IMR-90 (cell line): ENCODE measurements around the gene FAM131B.

ENCODE experiments used
- BHLHE40 ChIP-seq: fragments of 150-350 bp; IDR thresholded peaks from 2 replicates; pipeline ENCODE4 v1.6.1; 2016; ENCODE audit warnings: mild to moderate bottlenecking, low read depth, low read length
- CEBPB ChIP-seq: IDR thresholded peaks from 2 replicates; pipeline ENCODE4 v1.6.1; 2012; ENCODE audit warnings: low read depth, low read length, improper control_type of control experiment
- CTCF ChIP-seq: conservative IDR thresholded peaks from 2 replicates; pipeline ENCODE4 v1.5.1; 2012; ENCODE audit warnings: mild to moderate bottlenecking, low read depth, low read length, improper control_type of control experiment
- ELK1 ChIP-seq: fragments of 150-350 bp; IDR thresholded peaks from 2 replicates; pipeline ENCODE4 v1.6.1; 2016; ENCODE audit warnings: low read depth, mild to moderate bottlenecking, low read length, moderate library complexity, borderline replicate concordance
- FOS ChIP-seq: fragments of 150-350 bp; IDR thresholded peaks from 2 replicates; pipeline ENCODE4 v1.6.1; 2016; ENCODE audit warnings: low read depth, low read length
- POLR2A ChIP-seq: IDR thresholded peaks from 2 replicates; pipeline ENCODE4 v1.6.1; 2012; ENCODE audit warnings: mild to moderate bottlenecking, low read depth, low read length
- RAD21 ChIP-seq: IDR thresholded peaks from 2 replicates; pipeline ENCODE4 v1.6.1; 2012; ENCODE audit warnings: low read length, improper control_type of control experiment
- RCOR1 ChIP-seq: IDR thresholded peaks from 2 replicates; pipeline ENCODE4 v1.6.1; 2012; ENCODE audit warnings: mild to moderate bottlenecking, low read length, improper control_type of control experiment; ENCODE audit not compliant: insufficient replicate concordance
- SMC3 ChIP-seq: fragments of 150-350 bp; IDR thresholded peaks from 2 replicates; pipeline ENCODE4 v1.6.1; 2016; ENCODE audit warnings: low read depth, mild to moderate bottlenecking, antibody characterized with exemption, low read length, moderate library complexity
- USF2 ChIP-seq: fragments of 150-350 bp; IDR thresholded peaks from 2 replicates; pipeline ENCODE4 v1.6.1; 2017; ENCODE audit warnings: mild to moderate bottlenecking, antibody characterized with exemption, low read length, low read depth

- TF ChIP-seq CTCF = no peak
- no peak for TF ChIP-seq POLR2A
- no peak for TF ChIP-seq BHLHE40
- no peak for TF ChIP-seq CEBPB
- TF ChIP-seq ELK1 = no peak
- TF ChIP-seq RCOR1 = no peak
- TF ChIP-seq SMC3 = no peak
- no peak for TF ChIP-seq RAD21
- no peak for TF ChIP-seq FOS
- no peak for TF ChIP-seq USF2
Observed at GRCh38 chr7:143388491-143389101, 26.1 kb upstream of the FAM131B start.
